GM23338 (cell line): ENCODE results near the gene CASP6. TPM values are rescaled to one million over a fixed set of nuclear protein-coding genes. Genes with fewer than 3 reads are reported as not detected.

Source experiments
- ATAC-seq: fragments of 200-7000 bp; cut with Tn5 transposase; 3 replicates; pipeline ENCODE4 v1.9.1; 2020
- DNase-seq: peaks from one replicate; pipeline ENCODE4 v3.0.0-alpha.2; 2015; ENCODE audit warnings: low spot score
- H2AFZ ChIP-seq: fragments of 200-600 bp; sonication (generic); 2 replicates; pipeline ENCODE4 v1.8.0; 2016; ENCODE audit warnings: antibody characterized with exemption, mild to moderate bottlenecking, moderate library complexity
- H3F3A ChIP-seq: fragments of 200-600 bp; sonication (generic); replicated peaks from 2 replicates; pipeline ENCODE4 v1.8.0; 2017; ENCODE audit warnings: antibody characterized with exemption, mixed run types, low read depth
- H3K27ac ChIP-seq: fragments of 200-600 bp; sonication (generic); 2 replicates; pipeline ENCODE4 v1.6.1; 2016; ENCODE audit warnings: low read depth
- H3K27me3 ChIP-seq: fragments of 200-600 bp; sonication (generic); 2 replicates; pipeline ENCODE4 v1.8.0; 2016; ENCODE audit warnings: mild to moderate bottlenecking, mixed run types, moderate library complexity; ENCODE audit not compliant: insufficient read depth
- H3K36me3 ChIP-seq: fragments of 200-600 bp; sonication (generic); 2 replicates; pipeline ENCODE4 v1.8.0; 2016; ENCODE audit warnings: mild to moderate bottlenecking; ENCODE audit not compliant: insufficient read depth
- H3K4me1 ChIP-seq: fragments of 200-600 bp; sonication (generic); 2 replicates; pipeline ENCODE4 v1.8.0; 2016; ENCODE audit warnings: mild to moderate bottlenecking, moderate library complexity; ENCODE audit not compliant: insufficient read depth
- H3K4me2 ChIP-seq: fragments of 200-600 bp; sonication (generic); 2 replicates; pipeline ENCODE4 v1.7.1; 2017; ENCODE audit warnings: mixed run types
- H3K4me3 ChIP-seq: fragments of 200-600 bp; sonication (generic); 2 replicates; pipeline ENCODE4 v1.6.1; 2016; ENCODE audit warnings: mixed run types
- H3K79me2 ChIP-seq: fragments of 200-600 bp; sonication (generic); replicated peaks from 2 replicates; pipeline ENCODE4 v1.8.0; 2017; ENCODE audit warnings: mild to moderate bottlenecking; ENCODE audit not compliant: insufficient read depth
- H3K9me2 ChIP-seq: fragments of 200-600 bp; sonication (generic); 2 replicates; pipeline ENCODE4 v1.8.0; 2017; ENCODE audit not compliant: insufficient read depth
- H4K20me1 ChIP-seq: fragments of 200-600 bp; sonication (generic); replicated peaks from 2 replicates; pipeline ENCODE4 v1.8.0; 2017; ENCODE audit warnings: mild to moderate bottlenecking; ENCODE audit not compliant: insufficient read depth
- H3K27ac Mint-ChIP-seq: 2 replicates; pipeline ENCODE4 v1.8.0; 2020; ENCODE audit warnings: inconsistent platforms, mild to moderate bottlenecking, moderate library complexity, mixed read lengths
- H3K27me3 Mint-ChIP-seq: 3 replicates; pipeline ENCODE4 v1.8.0; 2022; ENCODE audit warnings: low read depth, mild to moderate bottlenecking, moderate library complexity, mixed read lengths, inconsistent platforms; ENCODE audit not compliant: insufficient read depth, poor library complexity
- H3K36me3 Mint-ChIP-seq: 3 replicates; pipeline ENCODE4 v1.8.0; 2021; ENCODE audit warnings: low read depth, mild to moderate bottlenecking, inconsistent platforms, moderate library complexity, mixed read lengths
- H3K4me1 Mint-ChIP-seq: 3 replicates; pipeline ENCODE4 v1.8.0; 2020; ENCODE audit warnings: mild to moderate bottlenecking, inconsistent platforms, mixed read lengths
- H3K4me3 Mint-ChIP-seq: 3 replicates; pipeline ENCODE4 v1.8.0; 2021; ENCODE audit warnings: moderate library complexity, mild to moderate bottlenecking, inconsistent platforms, mixed read lengths
- H3K9me3 Mint-ChIP-seq: 3 replicates; pipeline ENCODE4 v1.8.0; 2020; ENCODE audit warnings: moderate library complexity, mild to moderate bottlenecking, inconsistent platforms, mixed read lengths
- CREB1 ChIP-seq: fragments of 250-450 bp; sonication (Bioruptor Pico); IDR thresholded peaks from 2 replicates; pipeline ENCODE4 v1.5.0; 2020; ENCODE audit warnings: low read depth, mild to moderate bottlenecking, moderate library complexity
- EZH2 ChIP-seq: fragments of 200-600 bp; sonication (generic); IDR thresholded peaks from one replicate; pipeline ENCODE4 v1.8.0; 2017; ENCODE audit warnings: antibody characterized with exemption, mild to moderate bottlenecking, low read depth; ENCODE audit not compliant: unreplicated experiment
- NANOG ChIP-seq: IDR thresholded peaks from 2 replicates; pipeline ENCODE4 v1.6.1; 2016; ENCODE audit warnings: antibody characterized with exemption, borderline replicate concordance
- STAT1 ChIP-seq: IDR thresholded peaks from one replicate; pipeline ENCODE4 v1.6.1; 2016; ENCODE audit warnings: antibody characterized with exemption; ENCODE audit not compliant: unreplicated experiment
- ZNF114 ChIP-seq: fragments of 250-450 bp; sonication (Bioruptor Pico); IDR thresholded peaks from 2 replicates; pipeline ENCODE4 v1.5.0; 2020; ENCODE audit warnings: mild to moderate bottlenecking, moderate library complexity
- ZNF331 ChIP-seq: fragments of 250-450 bp; sonication (Bioruptor Pico); IDR thresholded peaks from 2 replicates; pipeline ENCODE4 v1.5.0; 2020; ENCODE audit warnings: low read depth, mild to moderate bottlenecking, moderate library complexity
- ZNF462 ChIP-seq: fragments of 250-450 bp; sonication (Bioruptor Pico); IDR thresholded peaks from 2 replicates; pipeline ENCODE4 v1.5.0; 2020; ENCODE audit warnings: mild to moderate bottlenecking, moderate library complexity
- polyA plus RNA-seq: library from polyadenylated mRNA; unstranded; fragments of >200 nt; fragmentation: Nextera tagmentation; extraction: Ambion mirVana; gene quantifications from 2 replicates; pipeline ENCODE4 v1.2.1, GENCODE V29; 2016
- total RNA-seq: library from RNA; depleted of rRNA; stranded (reverse); fragments of >200 nt; shearing (Covaris generic); gene quantifications from 2 replicates; pipeline ENCODE4 v1.2.3, GENCODE V29; 2014

CASP6 gene
- total and polyA plus RNA-seq, 2 experiments from 2014 or later, result 30.5 to 35.4 TPM

- Histone ChIP-seq H3K79me2 (no peaks in the 10 kb centered on the region), H3K9me2 (peaks cover 5% of the 10 kb centered on the region), H3K4me3 (no peak overlapping the region), H4K20me1 (no peaks in the 10 kb centered on the region), H3K4me2 (no peak overlapping the region), H3K27me3 (no peaks in the 10 kb centered on the region), H3K27ac (no peak overlapping the region), H3F3A (no peaks in the 10 kb centered on the region), H2AFZ (no peak overlapping the region), H3K36me3 (0 out of 2 replicates have a peak, but pooled peaks cover 5% of the 10 kb centered on the region), H3K4me1 (no peaks in the 10 kb centered on the region)
- Mint-ChIP-seq H3K27ac (no peak overlapping the region), H3K4me1 (no peaks in the 10 kb centered on the region), H3K9me3 (peaks cover 26% of the 10 kb centered on the region), H3K36me3 (peaks cover 25% of the 10 kb centered on the region), H3K4me3 (no peak overlapping the region), H3K27me3 (peaks cover 4% of the 10 kb centered on the region)
- TF ChIP-seq ZNF462, result no peak
- no peak for TF ChIP-seq NANOG
- ATAC-seq (no peak), DNase-seq (no peak)
Measured at GRCh38 chr4:109675181-109675580, 28.1 kb downstream of the CASP6 start.

GRCh38 chr4:109673303-109673702 lies 29.9 kb downstream of the CASP6 start:
- H3K9me2 ChIP-seq, result peaks cover 5% of the 10 kb centered on the region; the same call in 1 of the 2 replicates
- H3K36me3 ChIP-seq, result 0 out of 2 replicates have a peak, but pooled peaks cover 5% of the 10 kb centered on the region
- H3K27ac ChIP-seq, result no peak overlapping the region
- no peaks in the 10 kb centered on the region for H3F3A ChIP-seq
- DNase-seq, result no peak
- Mint-ChIP-seq H3K27ac (no peak overlapping the region), H3K4me1 (peaks cover 3% of the 10 kb centered on the region; the same call in 2 of the 3 replicates), H3K36me3 (peaks cover 11% of the 10 kb centered on the region), H3K4me3 (no peak overlapping the region), H3K27me3 (no peaks in the 10 kb centered on the region), H3K9me3 (peaks cover 10% of the 10 kb centered on the region)
- no peaks in the 10 kb centered on the region for H4K20me1 ChIP-seq
- no peak overlapping the region for H2AFZ ChIP-seq
- H3K4me2 ChIP-seq, result no peak overlapping the region
- H3K79me2 ChIP-seq, result no peaks in the 10 kb centered on the region
- H3K27me3 ChIP-seq, result no peaks in the 10 kb centered on the region
- H3K4me1 ChIP-seq, result no peaks in the 10 kb centered on the region
- ATAC-seq, result no peak
- no peak overlapping the region for H3K4me3 ChIP-seq
- TF ChIP-seq ZNF331 (CRISPR knock-in tag) (no peak), CREB1 (CRISPR knock-in tag) (no peak), STAT1 (no peak), EZH2 (no peak), ZNF114 (CRISPR knock-in tag) (no peak), NANOG (no peak), ZNF462 (no peak)
